ENCODE data around the gene GARRE1. TPM values are rescaled to one million over a fixed set of nuclear protein-coding genes. Genes with fewer than 3 reads are reported as not detected.

The GARRE1 gene
- total RNA-seq, 2 donors from 2014 or later = 9.6 to 13.3 TPM

DNA sequence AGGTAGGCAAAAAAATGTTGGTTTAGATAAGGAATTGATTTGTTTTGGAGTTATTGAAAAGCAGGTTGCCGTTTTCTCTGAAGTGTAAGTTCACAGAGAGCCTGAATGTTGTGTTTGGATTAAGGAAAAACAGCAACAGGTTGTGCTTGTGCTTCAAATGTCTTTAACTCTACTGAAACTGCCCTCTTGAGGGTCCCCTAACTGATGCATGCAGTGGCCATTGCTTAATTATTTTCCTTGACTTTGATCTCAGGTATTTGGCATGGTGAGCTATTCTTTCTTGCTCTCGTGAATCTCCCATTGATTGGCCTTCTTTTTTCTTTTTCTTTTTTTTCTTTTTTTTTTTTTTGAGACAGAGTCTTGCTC is 3.2 kb downstream of the GARRE1 start:
- no peaks in the 10 kb centered on the region for H3K36me3 Mint-ChIP-seq
- H3K27me3 Mint-ChIP-seq = no peaks in the 10 kb centered on the region
- ATAC-seq = no peak
- DNase-seq (ENCODE audit: low spot score) = no peak
- H3K4me3 Mint-ChIP-seq = no peak overlapping the region
- H3K9me3 Mint-ChIP-seq = no peaks in the 10 kb centered on the region
- peaks cover 10 to 19% of the 10 kb centered on the region in 2 donors for H3K4me1 Mint-ChIP-seq (ENCODE audit: low read depth in 2 of 2)
- H3K27ac Mint-ChIP-seq = no peak overlapping the region

DNA sequence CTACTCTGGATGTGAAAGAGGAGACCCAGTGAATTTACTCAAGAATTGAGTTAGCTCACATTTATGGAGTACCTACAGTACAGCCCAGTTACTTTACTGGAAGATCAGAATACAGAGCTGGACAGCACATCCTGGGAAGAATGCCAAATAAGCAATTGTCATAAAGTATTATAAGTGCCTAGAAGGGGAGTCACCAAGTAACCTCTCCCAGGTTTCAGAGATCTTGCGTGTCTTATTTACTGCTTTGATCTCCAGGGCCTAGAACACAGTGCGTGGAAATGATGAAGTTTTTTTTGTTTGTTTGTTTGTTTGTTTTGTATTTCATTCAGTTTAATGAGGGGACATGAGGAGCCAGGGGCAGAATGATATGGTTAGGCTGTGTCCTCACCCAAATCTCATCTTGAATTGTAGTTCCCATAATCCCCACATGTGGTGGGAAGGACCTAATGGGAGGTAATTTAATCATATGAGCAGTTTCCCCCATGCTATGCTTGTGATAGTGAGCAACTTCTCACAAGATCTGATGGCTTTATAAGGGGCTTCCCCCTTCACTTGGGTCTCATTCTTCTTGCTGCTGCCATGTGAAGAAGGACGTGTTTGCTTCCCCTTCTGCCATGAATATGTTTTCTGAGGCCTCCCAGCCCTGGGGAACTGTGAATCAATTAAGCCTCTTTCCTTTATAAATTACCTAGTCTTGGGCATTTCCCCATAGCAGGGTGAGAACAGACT is 5.2 kb downstream of the GARRE1 start:
- Mint-ChIP-seq H3K36me3 (no peaks in the 10 kb centered on the region), H3K27me3 (no peaks in the 10 kb centered on the region), H3K27ac (no peak overlapping the region), H3K9me3 (no peaks in the 10 kb centered on the region), H3K4me1 (ENCODE audit: low read depth in 2 of 2) (peaks cover 0 to 18% of the 10 kb centered on the region in 2 donors), H3K4me3 (no peak overlapping the region)
- no peak for ATAC-seq
- no peak for DNase-seq (ENCODE audit: low spot score)

DNA sequence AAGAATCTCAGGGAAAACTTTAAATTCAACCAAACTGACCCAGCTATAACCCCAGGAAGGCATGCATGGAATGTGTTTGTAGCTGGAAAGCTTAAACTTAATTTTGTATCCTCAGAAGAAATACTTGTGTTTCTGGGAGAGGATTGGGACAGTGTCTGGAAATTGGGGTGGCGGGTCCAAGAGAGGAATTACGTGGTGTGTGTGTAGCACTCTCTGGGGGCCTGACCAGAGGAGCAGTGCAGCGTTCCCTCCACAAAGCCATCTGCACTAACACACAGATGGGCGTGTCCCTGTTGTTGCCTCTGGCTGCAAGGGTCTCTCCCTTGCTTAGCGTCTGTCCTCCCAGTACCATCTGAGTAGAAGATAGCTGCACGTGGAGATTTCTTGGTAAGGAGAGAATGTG is 6.4 kb downstream of the GARRE1 start:
- H3K9me3 Mint-ChIP-seq = no peaks in the 10 kb centered on the region
- DNase-seq (ENCODE audit: low spot score) (no peak), ATAC-seq (no peak)
- no peaks in the 10 kb centered on the region for H3K27me3 Mint-ChIP-seq
- H3K36me3 Mint-ChIP-seq = no peaks in the 10 kb centered on the region
- H3K4me1 Mint-ChIP-seq (ENCODE audit: low read depth in 2 of 2) = peaks cover 0 to 21% of the 10 kb centered on the region in 2 donors
- no peak overlapping the region for H3K4me3 Mint-ChIP-seq
- no peak overlapping the region for H3K27ac Mint-ChIP-seq

DNA sequence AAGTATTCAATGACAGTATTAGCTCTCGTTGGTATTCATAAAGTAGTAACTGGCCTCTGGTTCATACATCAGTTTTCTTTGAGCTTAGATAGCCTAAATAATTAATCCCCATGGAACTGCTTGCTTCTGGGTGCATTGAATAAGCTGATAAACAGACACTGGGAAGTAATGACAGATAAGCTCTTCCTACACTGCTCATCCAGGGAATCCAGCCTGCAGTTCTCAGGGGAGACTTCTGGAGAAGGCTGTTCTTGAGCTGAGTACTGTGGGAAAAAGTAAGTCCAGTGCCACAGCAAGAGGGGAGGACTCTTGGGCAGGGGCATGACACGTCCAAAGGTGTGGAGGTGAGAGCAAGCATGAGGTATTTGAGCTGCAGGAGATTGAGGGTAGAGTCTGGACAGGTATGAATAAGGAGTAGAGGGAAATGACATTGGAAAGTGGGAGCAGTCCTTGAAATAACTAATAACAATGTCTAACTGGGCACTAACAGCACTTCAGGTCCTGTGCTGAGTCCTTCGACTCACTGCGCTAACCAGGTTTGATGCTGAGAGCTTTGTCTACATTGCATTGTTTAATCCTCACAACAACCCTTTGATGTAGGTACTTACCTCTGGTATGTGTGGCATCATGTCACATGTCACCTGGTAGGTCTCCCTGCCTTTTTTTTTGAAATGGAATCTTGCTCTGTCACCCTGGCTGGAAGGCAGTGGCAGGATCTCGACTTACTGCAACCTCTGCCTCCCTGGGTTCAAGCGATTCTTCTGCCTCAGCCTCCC is 7.2 kb downstream of the GARRE1 start:
- DNase-seq (ENCODE audit: low spot score) (no peak), ATAC-seq (no peak)
- no peaks in the 10 kb centered on the region for H3K36me3 Mint-ChIP-seq
- no peak overlapping the region for H3K4me3 Mint-ChIP-seq
- no peaks in the 10 kb centered on the region for H3K27me3 Mint-ChIP-seq
- no peak overlapping the region for H3K27ac Mint-ChIP-seq
- H3K9me3 Mint-ChIP-seq = no peaks in the 10 kb centered on the region
- peaks cover 0 to 23% of the 10 kb centered on the region in 2 donors for H3K4me1 Mint-ChIP-seq (ENCODE audit: low read depth in 2 of 2)

DNA sequence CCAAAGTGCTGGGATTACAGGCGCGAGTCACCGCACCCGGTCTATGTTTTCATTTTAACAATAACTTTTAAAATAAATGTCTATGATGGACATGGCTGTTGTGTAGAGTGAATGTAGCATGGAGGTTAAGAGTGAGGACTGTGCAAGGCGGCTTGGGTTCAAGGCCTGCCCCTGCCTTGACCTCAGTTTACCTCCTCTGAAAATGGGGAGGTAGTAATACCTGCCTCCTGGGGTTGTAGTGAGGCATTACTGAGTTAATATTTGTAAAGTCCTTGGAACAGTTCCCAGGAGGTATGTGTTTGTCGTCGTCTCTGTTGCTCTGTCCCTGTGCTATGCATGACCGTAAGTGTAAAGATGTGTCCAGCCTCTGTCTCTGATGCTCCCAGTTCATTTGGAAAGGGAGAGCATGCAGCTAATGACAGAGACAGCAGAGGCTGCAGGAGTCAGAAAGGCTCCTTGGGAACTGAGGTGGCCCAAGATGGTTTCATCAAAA is 9.4 kb downstream of the GARRE1 start:
- Mint-ChIP-seq H3K27ac (no peak overlapping the region), H3K36me3 (no peaks in the 10 kb centered on the region), H3K9me3 (no peaks in the 10 kb centered on the region), H3K4me3 (no peak overlapping the region), H3K4me1 (ENCODE audit: low read depth in 2 of 2) (peaks cover 8 to 22% of the 10 kb centered on the region in 2 donors), H3K27me3 (no peaks in the 10 kb centered on the region)
- no peak for DNase-seq (ENCODE audit: low spot score)
- no peak for ATAC-seq

DNA sequence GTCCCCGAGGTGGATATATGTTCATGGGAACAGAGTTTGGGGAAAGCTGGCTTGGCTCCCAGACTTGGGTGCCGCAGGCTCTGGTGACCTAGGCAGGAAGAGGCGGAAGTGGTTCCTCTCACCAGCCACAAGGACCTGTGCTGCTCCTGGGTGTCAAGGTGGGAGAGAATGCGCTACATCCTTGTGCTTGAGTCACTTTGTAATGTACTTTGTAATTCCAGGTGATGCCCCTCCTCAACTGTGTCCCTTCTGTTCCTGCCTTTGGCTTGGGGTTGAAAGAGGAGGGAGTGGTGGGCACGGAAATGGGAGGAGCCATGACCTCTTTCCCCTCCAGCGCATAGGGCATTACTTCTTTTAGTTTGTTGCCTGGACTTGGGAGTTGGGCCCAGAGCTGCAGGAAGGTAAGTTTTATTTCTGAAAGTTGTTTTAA is 10.9 kb downstream of the GARRE1 start:
- Mint-ChIP-seq H3K27me3 (no peaks in the 10 kb centered on the region), H3K4me3 (no peak overlapping the region), H3K4me1 (ENCODE audit: low read depth in 2 of 2) (peaks cover 18 to 32% of the 10 kb centered on the region in 2 donors), H3K36me3 (no peaks in the 10 kb centered on the region), H3K9me3 (no peaks in the 10 kb centered on the region), H3K27ac (no peak overlapping the region)
- DNase-seq (ENCODE audit: low spot score) = no peak
- no peak for ATAC-seq

DNA sequence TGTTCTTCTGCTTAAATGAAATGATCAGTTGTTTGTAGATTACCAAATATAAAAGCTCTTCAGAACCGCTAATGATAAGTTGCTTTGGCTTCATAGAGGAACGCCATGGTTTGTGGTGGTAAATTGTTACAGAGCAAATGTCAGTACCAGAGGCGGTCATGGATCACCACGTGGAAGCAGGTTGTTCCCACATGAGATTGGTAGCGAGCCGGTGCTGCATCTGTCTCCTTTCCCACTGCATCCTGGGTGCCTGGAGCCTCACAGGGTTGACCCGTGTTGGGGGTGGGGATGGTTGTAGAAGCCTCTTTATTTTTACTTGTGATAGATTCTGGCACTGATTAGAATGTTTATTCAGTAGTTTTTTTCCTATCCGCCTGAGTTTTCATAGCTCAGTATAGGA is 14.7 kb downstream of the GARRE1 start:
- no peaks in the 10 kb centered on the region for H3K27me3 Mint-ChIP-seq
- no peaks in the 10 kb centered on the region for H3K36me3 Mint-ChIP-seq
- H3K4me3 Mint-ChIP-seq = no peak overlapping the region
- H3K9me3 Mint-ChIP-seq = no peaks in the 10 kb centered on the region
- no peak for ATAC-seq
- peaks cover 29 to 37% of the 10 kb centered on the region in 2 donors for H3K4me1 Mint-ChIP-seq (ENCODE audit: low read depth in 2 of 2)
- H3K27ac Mint-ChIP-seq = peak overlapping the region in 1 of 2 donors; percentile 12
- no peak for DNase-seq (ENCODE audit: low spot score)

DNA sequence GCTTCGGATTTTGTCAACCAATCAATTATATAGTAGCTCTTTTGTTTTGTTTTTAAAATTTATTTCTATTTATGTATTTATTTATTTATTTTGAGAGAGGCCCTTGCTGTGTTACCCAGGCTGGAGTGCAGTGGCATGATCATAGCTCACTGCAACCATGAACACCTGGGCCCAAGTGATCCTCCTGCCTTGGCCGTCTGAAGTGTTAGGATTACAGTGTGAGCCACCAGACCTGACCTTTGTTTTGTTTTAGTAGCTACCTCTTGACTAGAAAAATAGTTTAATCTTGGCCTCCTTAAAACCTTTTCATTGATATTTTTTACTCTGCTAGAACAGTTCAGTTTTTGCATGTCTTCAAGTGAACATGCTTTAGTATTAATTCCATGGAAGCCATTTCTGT is 15.1 kb downstream of the GARRE1 start:
- DNase-seq (ENCODE audit: low spot score) (no peak), ATAC-seq (no peak)
- no peaks in the 10 kb centered on the region for H3K36me3 Mint-ChIP-seq
- no peaks in the 10 kb centered on the region for H3K27me3 Mint-ChIP-seq
- peak overlapping the region; percentile 58 for H3K4me3 Mint-ChIP-seq
- peak overlapping the region; percentile 36 to 72 for H3K27ac Mint-ChIP-seq
- H3K4me1 Mint-ChIP-seq (ENCODE audit: low read depth in 2 of 2) = peaks cover 32 to 35% of the 10 kb centered on the region in 2 donors
- H3K9me3 Mint-ChIP-seq = no peaks in the 10 kb centered on the region

DNA sequence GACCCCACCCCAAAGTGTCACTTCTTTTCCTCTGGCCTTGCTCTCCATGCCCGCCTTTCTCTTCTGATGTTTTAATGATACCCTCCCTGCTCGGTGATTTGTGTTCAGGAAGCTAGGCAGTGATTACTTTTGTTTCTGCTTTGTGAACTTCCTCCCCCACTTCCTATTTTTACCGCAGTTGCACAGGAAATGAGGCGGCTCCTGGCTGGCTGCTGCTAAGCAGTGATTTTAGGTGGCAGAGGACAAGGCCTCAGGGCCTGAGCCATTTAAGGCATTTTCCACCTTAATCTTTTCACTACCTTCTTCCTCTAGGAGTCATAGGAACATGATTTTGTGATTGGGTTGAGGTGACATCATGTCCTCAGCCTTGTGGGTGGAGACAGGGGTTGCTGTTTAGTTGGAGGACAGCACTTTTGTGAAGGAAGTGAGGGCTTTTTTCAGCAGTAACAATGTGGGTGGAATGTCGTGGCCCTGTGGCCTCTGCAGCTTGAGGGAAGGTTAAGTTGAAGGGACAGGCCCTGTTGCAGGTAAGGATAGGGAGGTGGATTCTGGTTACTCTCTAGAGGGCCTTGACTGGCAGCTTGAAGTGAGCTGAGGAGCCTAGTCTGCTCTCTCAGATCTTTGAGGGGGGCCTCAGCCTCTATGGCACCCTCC is 15.7 kb downstream of the GARRE1 start:
- ATAC-seq (peak; percentile 86 to 88), DNase-seq (ENCODE audit: low spot score) (peak; percentile 74)
- no peaks in the 10 kb centered on the region for H3K36me3 Mint-ChIP-seq
- H3K9me3 Mint-ChIP-seq = no peaks in the 10 kb centered on the region
- peak overlapping the region; percentile 36 to 72 for H3K27ac Mint-ChIP-seq
- peaks cover 33 to 35% of the 10 kb centered on the region in 2 donors for H3K4me1 Mint-ChIP-seq (ENCODE audit: low read depth in 2 of 2)
- H3K27me3 Mint-ChIP-seq = no peaks in the 10 kb centered on the region
- peak overlapping the region; percentile 58 for H3K4me3 Mint-ChIP-seq

DNA sequence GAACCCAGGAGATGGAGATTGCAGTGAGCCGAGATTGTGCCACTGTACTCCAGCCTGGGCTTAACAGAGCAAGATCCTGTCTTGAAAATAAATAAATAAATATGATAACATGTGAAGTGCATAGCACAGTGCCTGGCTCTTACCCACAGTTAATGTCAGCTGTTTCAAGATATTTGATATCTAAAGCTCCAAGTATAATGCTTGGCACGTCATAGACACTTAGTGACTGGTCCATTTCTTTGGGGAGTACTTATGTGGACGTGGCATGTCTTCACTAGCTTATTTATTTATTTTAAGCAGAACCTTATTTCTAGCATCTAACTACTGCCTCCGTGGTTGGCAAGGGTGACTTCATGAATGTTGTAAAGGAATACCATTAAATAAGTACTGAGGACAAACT is 18.8 kb downstream of the GARRE1 start:
- Mint-ChIP-seq H3K36me3 (no peaks in the 10 kb centered on the region), H3K27me3 (no peaks in the 10 kb centered on the region), H3K9me3 (no peaks in the 10 kb centered on the region), H3K4me1 (ENCODE audit: low read depth in 2 of 2) (peaks cover 39 to 41% of the 10 kb centered on the region in 2 donors), H3K27ac (no peak overlapping the region), H3K4me3 (no peak overlapping the region)
- DNase-seq (ENCODE audit: low spot score) (no peak), ATAC-seq (no peak)

DNA sequence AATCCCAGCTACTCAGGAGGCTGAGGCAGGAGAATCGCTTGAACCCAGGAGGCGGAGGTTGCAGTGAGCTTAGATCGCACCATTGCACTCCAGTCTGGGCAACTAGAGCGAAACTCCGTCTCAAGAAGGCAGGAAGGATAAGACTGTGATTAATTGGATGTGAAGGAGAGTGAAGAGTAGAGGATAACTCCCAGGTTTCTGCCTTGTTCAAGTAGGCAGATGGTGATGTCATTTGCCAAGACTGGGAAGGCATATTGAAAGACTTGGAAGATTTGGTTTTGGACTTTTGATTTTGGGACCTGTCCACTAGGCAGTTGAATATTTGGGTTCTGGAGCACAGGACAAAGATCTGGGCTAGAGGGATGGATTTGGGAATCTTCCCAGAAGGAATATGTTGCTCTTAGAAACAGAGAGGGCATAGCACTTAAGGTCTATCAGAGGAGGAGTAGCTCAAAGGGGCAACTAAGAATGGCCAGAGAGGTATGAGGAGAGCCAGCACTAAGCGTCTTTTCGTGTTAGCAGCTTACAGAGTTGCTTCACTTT is 20.0 kb downstream of the GARRE1 start:
- no peak for ATAC-seq
- no peak for DNase-seq (ENCODE audit: low spot score)
- Mint-ChIP-seq H3K4me3 (no peak overlapping the region), H3K27ac (no peak overlapping the region), H3K27me3 (no peaks in the 10 kb centered on the region), H3K36me3 (no peaks in the 10 kb centered on the region), H3K9me3 (no peaks in the 10 kb centered on the region), H3K4me1 (ENCODE audit: low read depth in 2 of 2) (peaks cover 30 to 34% of the 10 kb centered on the region in 2 donors)

DNA sequence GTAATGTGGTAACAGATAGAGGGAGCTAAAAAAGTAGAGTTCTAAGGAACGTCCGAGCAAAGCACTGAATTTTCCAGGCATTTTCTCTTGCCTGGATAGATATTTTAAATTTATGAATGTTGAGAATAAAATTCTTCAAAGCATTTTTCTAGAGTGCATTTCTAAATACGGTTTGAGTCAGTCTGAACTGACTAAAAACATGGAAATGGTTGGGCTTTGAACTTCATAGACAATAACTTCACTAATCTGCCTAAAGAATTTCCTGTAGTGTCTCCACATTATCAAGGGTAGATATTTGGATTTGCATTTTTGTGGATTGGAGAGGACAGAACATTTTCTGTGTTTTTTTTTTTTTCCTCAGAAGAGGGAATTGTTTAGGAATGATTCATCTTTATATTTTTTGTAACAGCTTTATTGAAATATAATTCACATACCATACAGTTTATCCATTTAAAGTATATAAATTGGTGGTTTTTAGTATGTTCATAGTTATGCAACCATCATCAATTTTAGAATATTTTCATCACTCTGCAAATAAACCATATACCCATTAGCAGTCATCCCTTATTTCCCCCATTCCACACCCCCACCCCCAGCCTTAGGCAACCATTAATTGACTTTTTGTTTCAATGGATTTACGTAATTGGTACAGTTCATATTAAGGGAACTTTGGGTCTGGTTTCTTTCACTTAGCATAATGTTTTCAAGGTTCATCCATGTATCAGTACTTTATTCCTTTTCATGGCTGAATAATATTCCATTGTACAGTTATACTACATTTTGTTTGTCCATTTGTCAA is 20.7 kb downstream of the GARRE1 start:
- DNase-seq (ENCODE audit: low spot score) (no peak), ATAC-seq (no peak)
- Mint-ChIP-seq H3K4me1 (ENCODE audit: low read depth in 2 of 2) (peaks cover 25 to 28% of the 10 kb centered on the region in 2 donors), H3K4me3 (no peak overlapping the region), H3K27ac (no peak overlapping the region), H3K27me3 (no peaks in the 10 kb centered on the region), H3K36me3 (no peaks in the 10 kb centered on the region), H3K9me3 (no peaks in the 10 kb centered on the region)

DNA sequence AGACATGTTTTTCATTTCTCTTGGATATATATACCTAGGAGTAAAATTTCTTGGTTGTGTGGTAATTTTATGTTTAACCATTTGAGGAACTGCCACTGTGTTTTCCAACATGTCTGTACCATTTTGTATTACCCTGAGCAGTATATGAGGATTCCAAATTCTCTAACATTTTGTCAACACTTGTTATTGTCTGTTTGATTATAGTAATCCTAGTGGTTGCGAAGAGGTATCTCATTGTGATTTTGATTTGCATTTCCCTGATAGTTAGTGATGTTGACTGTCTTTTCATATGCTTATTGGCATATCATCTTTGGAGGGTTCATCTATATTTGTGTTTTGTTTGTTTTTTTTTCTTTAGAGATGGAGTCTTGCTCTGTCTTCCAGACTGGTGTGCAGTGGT is 21.4 kb downstream of the GARRE1 start:
- H3K36me3 Mint-ChIP-seq = no peaks in the 10 kb centered on the region
- peaks cover 18 to 21% of the 10 kb centered on the region in 2 donors for H3K4me1 Mint-ChIP-seq (ENCODE audit: low read depth in 2 of 2)
- DNase-seq (ENCODE audit: low spot score) (no peak), ATAC-seq (no peak)
- H3K9me3 Mint-ChIP-seq = no peaks in the 10 kb centered on the region
- H3K27me3 Mint-ChIP-seq = no peaks in the 10 kb centered on the region
- H3K4me3 Mint-ChIP-seq = no peak overlapping the region
- no peak overlapping the region for H3K27ac Mint-ChIP-seq

Measured in natural killer cell treated with Interleukin-12 subunit alpha and Interleukin-12 subunit beta and Interleukin-15 and Interleukin-18, amount 100 ng/mL, for 72 hours (primary cell).